ENCODE data around the gene ARHGAP23. TPM values are rescaled to one million over a fixed set of nuclear protein-coding genes. Genes with fewer than 3 reads are reported as not detected.

Gene ARHGAP23
- total and polyA plus RNA-seq, 2 experiments from 2014 or later = 21.4 to 150 TPM

DNA sequence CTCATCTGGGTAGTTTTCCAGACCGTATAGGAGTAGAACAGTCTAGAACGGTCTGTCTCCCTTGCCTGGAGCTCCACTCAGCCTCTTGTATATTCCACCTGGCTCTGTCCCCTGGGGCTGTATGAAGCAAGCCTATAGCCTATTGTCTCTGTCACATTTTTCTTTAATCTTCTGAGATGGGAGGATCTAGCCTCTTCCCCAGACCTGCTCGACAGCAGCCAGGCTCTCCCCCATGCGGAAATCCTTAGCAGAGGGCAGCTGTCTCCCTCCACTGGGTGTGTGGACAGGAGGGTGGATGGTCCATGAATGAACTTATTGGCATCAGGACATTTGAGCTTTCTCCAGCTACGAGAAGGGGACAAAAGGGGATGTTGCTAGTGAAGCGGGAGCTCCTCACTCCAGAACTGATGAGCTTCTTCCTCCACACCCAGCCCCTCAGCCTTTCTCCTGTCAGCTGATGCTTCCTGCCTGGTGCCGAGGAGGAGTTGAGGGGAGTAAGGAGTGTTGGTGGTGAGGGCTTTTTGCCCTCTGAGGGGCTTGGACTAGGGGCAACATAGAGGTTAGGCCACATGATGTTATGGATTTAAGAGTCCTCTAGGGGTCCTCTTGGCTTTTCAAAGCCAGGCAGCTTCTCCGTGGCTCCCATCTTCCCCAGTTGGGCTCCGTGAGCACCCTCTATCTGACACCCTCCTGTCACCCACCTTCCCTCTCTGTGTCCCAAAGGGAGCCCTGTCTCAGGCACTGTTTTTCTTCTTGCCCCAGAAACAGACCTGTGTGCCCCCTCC lies 28.0 kb downstream of the ARHGAP23 start:
- peaks cover 65% of the 10 kb centered on the region for H3K4me1 Mint-ChIP-seq
- peak overlapping the region; percentile 69 for H3K4me3 ChIP-seq
- no peak overlapping the region for H2AFZ ChIP-seq
- peaks cover 28% of the 10 kb centered on the region for H3F3A ChIP-seq (replicated peaks; ENCODE audit: low read depth)
- H3K27ac Mint-ChIP-seq = peak overlapping the region; percentile 81
- H3K4me3 Mint-ChIP-seq = peak overlapping the region; percentile 51; the same call in 1 of the 3 replicates
- peaks cover 3% of the 10 kb centered on the region; the same call in 1 of the 2 replicates for H3K36me3 ChIP-seq (ENCODE audit: insufficient read depth)
- peak overlapping the region; percentile 85 for H3K4me2 ChIP-seq
- no peaks in the 10 kb centered on the region for H3K9me2 ChIP-seq (ENCODE audit: insufficient read depth)
- peaks cover 3% of the 10 kb centered on the region for H3K9me3 Mint-ChIP-seq
- H3K79me2 ChIP-seq (replicated peaks; ENCODE audit: insufficient read depth) = peaks cover 62% of the 10 kb centered on the region
- DNase-seq (ENCODE audit: low spot score) (no peak), ATAC-seq (no peak)
- peaks cover 43% of the 10 kb centered on the region for H3K4me1 ChIP-seq (ENCODE audit: insufficient read depth)
- peaks cover 3% of the 10 kb centered on the region; the same call in 1 of the 2 replicates for H4K20me1 ChIP-seq (replicated peaks; ENCODE audit: insufficient read depth)
- no peaks in the 10 kb centered on the region for H3K27me3 ChIP-seq (ENCODE audit: insufficient read depth)
- peaks cover 28% of the 10 kb centered on the region for H3K36me3 Mint-ChIP-seq (ENCODE audit: low read depth)
- peaks cover 40% of the 10 kb centered on the region for H3K27me3 Mint-ChIP-seq (ENCODE audit: insufficient read depth, low read depth, poor library complexity)
- TF ChIP-seq POLR2AphosphoS5 (IDR thresholded peaks at IDR 0.05; ENCODE audit: low read depth) = peak; percentile 16; the same call in 1 of the 2 replicates
- TF ChIP-seq CTCF (conservative IDR thresholded peaks at IDR 0.05; ENCODE audit: low read depth in 2 of 2) = peak; percentile 17 to 28; a peak in 3 of 4 replicates
- TF ChIP-seq EZH2 (IDR thresholded peaks at IDR 0.05; ENCODE audit: low read depth, unreplicated experiment) = no peak
- H3K27ac ChIP-seq (ENCODE audit: low read depth) = peak overlapping the region; percentile 97

DNA sequence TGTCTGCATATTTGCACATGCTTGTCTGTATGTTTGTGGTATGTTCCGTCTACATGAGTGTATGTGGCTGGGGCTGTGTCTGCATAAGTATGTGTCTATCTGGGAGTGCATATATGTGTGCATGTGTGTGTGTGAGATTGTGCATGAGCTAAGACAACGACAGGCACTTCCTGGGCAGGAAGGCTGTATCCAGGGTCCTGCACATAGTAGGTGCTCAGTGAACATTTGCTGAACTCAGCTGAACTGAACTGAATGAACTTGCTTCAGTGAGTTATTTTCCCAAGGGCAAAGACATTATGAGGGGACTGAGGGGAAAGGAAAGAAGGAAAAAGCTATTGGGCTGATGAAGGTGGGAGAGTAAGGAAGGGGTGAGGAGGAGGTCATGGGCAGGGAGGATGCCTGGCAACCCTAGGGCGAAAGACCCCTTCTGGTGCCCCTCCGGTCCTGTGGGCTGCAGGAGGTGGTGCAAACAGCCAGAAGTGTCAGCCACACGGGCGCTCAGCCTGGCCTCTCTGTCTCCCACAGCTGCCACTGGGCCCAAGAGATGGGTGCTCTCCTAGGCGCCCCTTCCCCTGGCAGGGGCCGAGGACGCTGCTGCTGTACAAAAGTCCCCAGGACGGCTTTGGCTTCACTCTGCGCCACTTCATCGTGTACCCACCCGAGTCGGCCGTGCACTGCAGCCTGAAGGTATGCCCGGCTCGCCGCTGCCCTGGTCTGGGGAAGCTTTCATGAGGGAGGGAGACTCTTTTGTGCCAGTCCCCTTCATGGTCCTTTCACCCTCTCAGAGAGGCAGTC lies 29.5 kb downstream of the ARHGAP23 start:
- Mint-ChIP-seq H3K27ac (peak overlapping the region; percentile 65), H3K27me3 (ENCODE audit: insufficient read depth, low read depth, poor library complexity) (peaks cover 30% of the 10 kb centered on the region), H3K36me3 (ENCODE audit: low read depth) (peaks cover 38% of the 10 kb centered on the region), H3K4me3 (no peak overlapping the region; the same call in 2 of the 3 replicates), H3K4me1 (peaks cover 55% of the 10 kb centered on the region), H3K9me3 (peaks cover 3% of the 10 kb centered on the region)
- Histone ChIP-seq H3K27ac (ENCODE audit: low read depth) (peak overlapping the region; percentile 97; the same call in 1 of the 2 replicates), H3K36me3 (ENCODE audit: insufficient read depth) (peaks cover 13% of the 10 kb centered on the region), H4K20me1 (replicated peaks; ENCODE audit: insufficient read depth) (peaks cover 6% of the 10 kb centered on the region; the same call in 1 of the 2 replicates), H3K27me3 (ENCODE audit: insufficient read depth) (no peaks in the 10 kb centered on the region), H3K9me2 (ENCODE audit: insufficient read depth) (no peaks in the 10 kb centered on the region), H3K79me2 (replicated peaks; ENCODE audit: insufficient read depth) (peaks cover 56% of the 10 kb centered on the region), H3K4me2 (peak overlapping the region; percentile 20; the same call in 1 of the 2 replicates), H3K4me3 (no peak overlapping the region), H3F3A (replicated peaks; ENCODE audit: low read depth) (peaks cover 17% of the 10 kb centered on the region), H3K4me1 (ENCODE audit: insufficient read depth) (peaks cover 35% of the 10 kb centered on the region), H2AFZ (no peak overlapping the region)
- TF ChIP-seq POLR2AphosphoS5 (IDR thresholded peaks at IDR 0.05; ENCODE audit: low read depth) = 0 out of 2 replicates have a peak, but pooled peaks have one; percentile 19
- no peak for TF ChIP-seq EZH2 (IDR thresholded peaks at IDR 0.05; ENCODE audit: low read depth, unreplicated experiment)
- TF ChIP-seq ZNF114 (CRISPR knock-in tag; IDR thresholded peaks at IDR 0.05) = no peak
- no peak for TF ChIP-seq REST (IDR thresholded peaks at IDR 0.05; ENCODE audit: unreplicated experiment)
- no peak for DNase-seq (ENCODE audit: low spot score)
- no peak for ATAC-seq

All from GM23338 (cell line).